Measurements from ENCODE around the gene AATF.

The AATF gene

DNA sequence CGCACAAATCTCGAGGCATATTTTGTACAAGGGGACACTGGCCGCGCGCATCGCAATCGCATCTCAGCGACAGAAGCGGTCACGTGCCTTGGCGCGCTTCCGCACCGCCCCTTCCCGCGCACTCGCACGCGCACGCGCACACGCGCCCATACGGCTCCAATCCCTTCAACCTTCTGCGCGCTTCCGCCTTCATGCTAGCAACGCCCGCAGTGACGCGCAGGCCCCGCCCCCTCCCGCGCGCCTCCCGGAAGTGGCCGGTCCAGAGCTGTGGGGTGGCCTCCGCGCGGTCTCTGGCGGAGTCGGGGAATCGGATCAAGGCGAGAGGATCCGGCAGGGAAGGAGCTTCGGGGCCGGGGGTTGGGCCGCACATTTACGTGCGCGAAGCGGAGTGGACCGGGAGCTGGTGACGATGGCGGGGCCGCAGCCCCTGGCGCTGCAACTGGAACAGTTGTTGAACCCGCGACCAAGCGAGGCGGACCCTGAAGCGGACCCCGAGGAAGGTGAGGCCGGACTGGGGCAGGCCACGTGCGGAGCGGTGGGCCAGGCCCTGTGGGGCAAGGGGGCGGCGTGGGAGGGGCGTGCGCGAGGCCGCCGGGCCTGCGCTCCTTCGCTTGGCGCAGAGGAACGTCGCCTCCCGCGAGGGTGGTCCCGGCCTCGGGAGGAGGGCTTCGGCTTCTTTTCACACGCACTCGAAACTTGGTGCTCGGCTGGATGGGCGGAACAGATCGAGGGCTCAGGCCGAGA is at the start of gene AATF:
Gene AATF (plus strand): TSS at position 238 of the 744 bp plus-strand sequence. CDS start 172 bp downstream, at position 410.
- DNase-seq = peak; percentile 97

GRCh38 chr17:36899250-36900159 is 49.2 kb upstream of the AATF start:
- no peak for DNase-seq

DNA sequence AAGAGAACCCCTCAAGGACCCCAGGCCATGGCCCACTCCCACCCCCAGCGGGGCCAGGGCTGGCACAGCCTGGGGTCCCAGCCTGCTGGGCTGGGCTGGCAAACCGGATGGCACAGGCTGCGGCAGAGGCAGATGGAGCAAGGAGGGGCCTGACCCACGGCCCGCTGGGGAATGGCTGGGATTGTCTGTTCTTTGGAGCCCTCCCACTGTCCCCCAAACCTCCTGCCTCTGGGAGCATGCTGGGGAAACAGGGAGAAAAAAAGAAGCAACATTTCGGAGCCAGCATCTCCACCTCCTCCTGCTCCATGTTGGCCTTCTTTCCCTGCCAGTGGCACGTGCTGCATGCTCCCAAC is 48.6 kb upstream of the AATF start:
- DNase-seq = no peak

- no peak for DNase-seq
Measured at GRCh38 chr17:36901506-36901905, 47.2 kb upstream of the AATF start.

GRCh38 chr17:36907407-36907806 is 41.3 kb upstream of the AATF start:
- no peak for DNase-seq

GRCh38 chr17:36910513-36910912 is 38.2 kb upstream of the AATF start:
- no peak for DNase-seq

GRCh38 chr17:36911001-36911400 is 37.8 kb upstream of the AATF start:
- DNase-seq = no peak

GRCh38 chr17:36913132-36913531 is 35.6 kb upstream of the AATF start:
- DNase-seq = no peak

DNA sequence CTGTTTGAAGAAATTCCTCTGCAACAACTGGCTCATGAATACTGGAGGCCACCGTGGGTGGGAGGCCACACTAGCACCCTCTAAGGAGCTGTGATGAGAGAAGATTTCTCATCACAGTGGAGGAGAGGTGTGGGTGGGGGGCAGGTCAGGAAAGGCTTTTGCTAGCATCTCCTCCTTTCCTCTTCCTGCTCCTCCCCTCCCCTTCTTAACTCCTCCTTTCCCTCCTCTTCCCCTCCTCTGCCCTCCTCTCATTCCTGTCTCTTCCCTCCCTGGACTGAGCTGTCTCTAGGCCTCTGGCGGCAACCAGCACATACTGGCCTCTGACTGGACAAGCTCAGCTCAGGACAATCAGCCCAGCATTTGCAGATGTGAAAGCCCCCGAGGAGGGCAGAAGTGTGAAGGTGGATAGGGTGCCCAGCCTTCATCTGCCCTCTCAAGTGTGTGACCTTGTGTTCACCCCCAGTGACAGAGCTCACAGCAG is 30.5 kb upstream of the AATF start:
- no peak for DNase-seq

DNA sequence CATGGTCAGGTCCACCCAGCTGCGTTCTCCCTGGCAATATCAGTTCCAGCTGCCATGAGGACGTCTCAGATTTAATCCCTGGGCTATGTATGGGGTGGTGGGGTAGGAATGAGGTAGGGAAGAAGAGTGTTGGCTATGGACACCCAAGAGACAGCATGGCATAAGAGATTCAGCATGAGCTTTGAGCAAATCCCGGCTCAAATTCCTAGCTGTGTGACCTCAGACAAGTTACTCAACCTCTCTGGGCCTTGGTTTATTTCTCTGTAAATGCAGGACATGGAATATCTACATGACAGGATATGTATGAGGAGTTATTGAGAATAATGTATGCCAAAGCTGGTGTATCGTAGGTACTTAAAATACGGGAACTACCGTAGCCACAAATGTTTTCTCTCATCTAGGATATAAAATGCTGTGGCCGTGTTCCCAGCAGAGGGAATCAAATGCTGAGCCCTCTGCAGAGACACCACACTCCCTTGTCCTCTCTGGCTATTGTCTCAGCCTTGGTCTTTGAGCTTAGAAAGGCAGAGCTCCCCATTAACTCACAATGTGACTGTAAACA is 29.3 kb upstream of the AATF start:
- no peak for DNase-seq

- no peak for DNase-seq
Measured at GRCh38 chr17:36920032-36921005, 28.4 kb upstream of the AATF start.

DNA sequence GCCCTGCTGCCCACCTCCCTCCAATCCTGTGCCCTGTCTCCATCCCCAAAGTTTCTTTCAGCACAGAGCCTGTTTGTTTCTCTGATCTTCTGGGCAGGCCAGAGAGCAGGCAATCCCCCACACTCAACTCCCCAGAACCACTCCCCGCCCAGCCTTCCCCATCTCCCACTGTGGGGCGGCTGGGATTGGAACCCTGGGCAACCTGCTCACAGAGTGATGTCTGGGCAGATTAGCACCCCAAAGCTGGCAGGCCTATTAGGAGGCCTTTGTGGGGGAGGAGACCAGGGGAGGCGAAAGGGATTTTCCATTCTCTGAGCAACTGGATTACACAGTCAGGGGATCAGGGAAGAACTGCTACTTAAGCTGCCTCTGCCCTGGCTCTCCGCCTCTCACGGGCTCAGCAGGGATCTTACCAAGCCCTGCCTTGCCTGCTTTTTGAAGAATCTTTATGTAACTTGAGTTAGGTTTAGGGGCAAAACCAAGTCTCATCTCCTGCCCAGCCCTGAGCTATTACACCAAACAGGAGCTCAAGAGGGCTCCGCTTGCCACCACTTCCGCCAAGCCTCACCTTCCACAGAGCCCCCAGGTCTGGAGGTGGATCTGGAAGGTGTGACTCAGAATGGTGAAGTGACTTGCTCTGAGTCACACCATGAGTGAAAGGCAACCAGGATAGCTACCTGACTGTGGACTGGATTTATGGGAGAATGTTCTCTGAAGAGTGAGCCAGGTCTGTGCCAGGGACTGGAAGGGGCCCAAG is 27.5 kb upstream of the AATF start:
- no peak for DNase-seq

DNA sequence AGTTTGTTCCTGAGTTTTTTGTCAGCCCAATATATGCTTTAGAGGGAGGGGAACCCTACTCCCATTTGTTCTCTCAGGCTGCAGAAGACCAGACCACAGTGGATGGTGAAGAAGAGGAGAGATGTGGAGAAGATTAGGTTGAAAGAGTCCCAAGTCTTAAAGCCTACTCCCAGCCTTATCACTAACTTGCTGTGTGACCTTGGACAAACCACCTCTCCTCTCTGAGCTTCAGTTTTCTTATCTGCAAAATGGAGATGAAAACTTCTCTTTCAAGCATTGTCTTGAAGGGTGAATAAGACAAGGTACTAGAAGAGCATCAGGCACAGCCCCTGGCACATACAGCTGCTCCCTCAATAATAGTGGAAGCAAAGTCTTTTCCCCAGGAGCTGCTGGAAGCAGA is 26.6 kb upstream of the AATF start:
- no peak for DNase-seq

DNA sequence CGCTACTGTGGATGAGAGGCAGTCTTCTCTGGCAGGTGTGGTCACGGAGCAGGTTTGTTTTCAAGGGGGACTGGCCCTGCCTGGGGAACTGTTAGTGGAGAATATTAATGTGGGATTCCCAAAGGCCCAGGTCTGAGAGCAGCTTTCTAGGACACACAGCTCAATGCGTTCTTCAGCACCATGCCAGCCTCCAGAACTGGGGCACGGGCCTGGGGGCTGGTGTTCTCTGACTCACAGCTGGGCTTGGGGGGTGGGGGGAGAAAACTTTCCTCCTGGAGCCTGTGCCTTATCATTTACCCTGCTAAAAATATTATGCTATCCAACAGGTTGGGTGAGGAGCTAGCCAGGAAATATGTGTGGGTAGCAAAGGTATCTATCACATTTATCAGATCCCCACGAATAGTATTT is 24.9 kb upstream of the AATF start:
- no peak for DNase-seq

GRCh38 chr17:36926226-36926625 is 22.5 kb upstream of the AATF start:
- no peak for DNase-seq

DNA sequence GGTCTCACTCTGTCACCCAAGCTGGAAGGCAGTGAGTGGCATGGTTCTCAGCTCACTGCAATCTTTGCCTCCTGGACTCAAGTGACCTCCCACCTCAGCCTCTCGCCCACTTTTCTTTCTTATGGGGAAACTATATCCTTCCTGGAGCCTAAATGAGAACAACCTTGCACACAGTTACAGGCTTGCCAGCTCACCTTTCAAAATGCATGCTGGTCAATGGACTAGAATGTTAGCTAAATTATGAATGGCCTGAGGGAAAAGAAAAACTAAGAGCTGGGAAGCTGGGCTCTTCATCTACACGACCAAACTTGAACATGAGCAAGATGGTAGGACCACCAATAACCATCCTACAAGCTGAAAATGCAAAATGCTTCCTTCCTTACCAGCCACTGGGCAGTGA is 22.1 kb upstream of the AATF start:
- DNase-seq = no peak

DNA sequence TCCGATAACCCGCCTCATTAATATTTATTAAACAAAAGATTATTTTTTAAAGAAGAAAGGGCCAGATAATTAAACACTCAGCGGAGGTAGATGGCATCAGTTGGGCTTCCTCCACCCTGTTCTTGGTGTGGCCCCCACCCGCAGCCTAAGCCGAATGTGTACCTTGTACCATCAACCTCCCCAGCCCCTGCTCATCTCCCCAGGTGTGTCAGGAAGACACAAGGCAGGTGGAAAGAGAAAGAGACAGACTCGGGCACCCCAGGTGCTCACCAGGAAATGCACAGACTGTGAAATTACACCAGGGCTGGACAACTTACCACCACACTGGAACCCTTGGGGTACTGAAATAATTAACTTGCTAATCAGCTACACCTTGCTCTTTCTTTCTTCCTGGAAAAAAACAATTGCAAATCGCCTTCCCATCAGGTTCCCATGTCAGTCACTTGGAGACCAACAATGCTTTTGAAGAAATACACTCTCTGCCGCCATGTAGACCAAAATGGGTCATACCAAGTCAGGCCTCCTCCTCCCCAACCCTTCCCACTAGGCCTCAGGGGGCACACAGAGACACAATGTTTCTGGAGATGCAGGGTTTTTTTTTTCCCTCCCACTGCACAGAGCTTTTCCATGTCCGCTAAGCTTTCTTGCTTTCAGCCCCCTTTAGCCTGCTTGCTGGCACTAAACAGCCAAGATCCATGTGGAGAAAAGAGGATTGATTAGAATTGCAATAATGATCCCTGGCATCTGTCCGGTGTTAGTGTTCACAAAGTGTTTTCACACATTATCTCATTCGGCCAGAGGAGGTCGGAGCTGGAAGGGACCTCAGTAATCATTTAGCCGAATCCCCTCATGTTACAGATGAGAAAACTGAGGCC is 20.0 kb upstream of the AATF start:
- DNase-seq = no peak

- no peak for DNase-seq
Measured at GRCh38 chr17:36929851-36930582, 18.7 kb upstream of the AATF start.

DNA sequence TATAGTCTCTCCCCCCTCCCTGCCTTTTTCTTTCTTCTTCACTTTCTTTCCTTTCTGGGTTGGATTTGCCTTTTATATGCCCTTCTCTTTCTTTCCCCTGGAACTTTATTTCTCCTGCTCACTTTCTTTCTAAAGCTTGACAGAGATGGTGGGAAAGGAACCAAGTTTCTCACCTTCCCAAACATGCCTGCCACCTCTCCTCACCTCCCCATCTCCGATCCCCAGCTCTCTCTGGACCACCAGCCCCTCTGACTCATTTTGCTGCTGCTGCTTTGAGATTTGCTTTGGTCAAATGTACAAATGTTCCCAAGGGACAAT is 18.2 kb upstream of the AATF start:
- DNase-seq = no peak

DNA sequence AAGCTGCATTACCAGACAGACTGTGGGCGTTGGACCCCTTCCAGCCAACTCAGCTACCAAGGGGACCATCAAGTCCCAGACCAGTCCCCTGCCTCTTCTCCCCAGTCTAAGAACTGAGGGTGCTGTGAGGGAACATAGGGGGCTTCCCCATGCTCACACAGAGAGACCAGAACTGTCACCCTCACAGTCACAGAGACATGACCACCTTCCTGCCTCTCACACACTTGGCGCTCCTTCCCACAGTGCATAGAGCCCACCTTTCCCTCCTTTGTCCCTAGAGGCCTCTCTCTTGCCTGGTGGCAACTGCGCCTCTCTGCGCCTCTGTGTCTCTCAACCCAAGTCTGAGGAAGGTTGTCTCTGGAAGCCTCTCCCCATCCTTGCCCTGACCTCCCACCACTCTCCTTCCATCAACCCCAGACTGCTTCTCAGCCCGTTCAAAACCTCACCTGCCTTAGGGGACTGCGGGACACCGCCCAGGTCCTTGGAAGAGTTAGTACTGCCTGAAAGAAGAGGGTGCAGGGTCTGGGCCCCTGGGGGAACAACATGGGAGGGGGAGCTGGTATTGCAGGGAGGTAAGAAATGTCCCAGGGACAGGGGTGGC is 17.6 kb upstream of the AATF start:
- no peak for DNase-seq

Data from NCI-H510A treated with DMSO at 0.1 percent for 48 hours (cell line).